Testis (tissue), 2 donors: ENCODE data around the gene NHSL2.

ENCODE experiments used
- CTCF ChIP-seq, 3 experiments: fragments of 450-650 bp in 2 of 3; fragments of 200-600 bp in 1 of 3; sonication (generic) in 1 of 3; IDR thresholded peaks; one replicate each; pipeline ENCODE4 v1.5.1; 2016 to 2019; ENCODE audit warnings: antibody characterized with exemption in 3 of 3, mild to moderate bottlenecking in 2 of 3, moderate library complexity in 1 of 3
- POLR2A ChIP-seq: fragments of 450-650 bp; IDR thresholded peaks from one replicate; pipeline ENCODE4 v1.6.1; 2017; ENCODE audit warnings: antibody characterized with exemption, mild to moderate bottlenecking, moderate library complexity

- TF ChIP-seq CTCF (IDR thresholded peaks at IDR 0.05) (no peak), POLR2A (no peak)
These were observed 79.3 kb downstream of the NHSL2 start for GRCh38 chrX:71989768-71990426.
